WTC11 (cell line): Measurements from ENCODE around the gene C1QTNF8.

Experiments
- CBFB ChIP-seq: sonication (generic); formaldehyde crosslinking; IDR thresholded peaks from 2 replicates; pipeline ENCODE4 v1.8.1; 2022; ENCODE audit warnings: mild to moderate bottlenecking, low read depth, missing genetic modification reagents
- ELF4 ChIP-seq: sonication (generic); formaldehyde crosslinking; IDR thresholded peaks from 2 replicates; pipeline ENCODE4 v1.8.1; 2022; ENCODE audit warnings: low read depth, mild to moderate bottlenecking, moderate library complexity, missing genetic modification reagents
- IRF2 ChIP-seq: sonication (generic); formaldehyde crosslinking; IDR thresholded peaks from 2 replicates; pipeline ENCODE4 v1.8.0; 2022; ENCODE audit warnings: low read depth, missing genetic modification reagents, borderline replicate concordance
- PRRX2 ChIP-seq: fragments of 250-450 bp; sonication (Bioruptor Pico); IDR thresholded peaks from 2 replicates; pipeline ENCODE4 v1.8.0; 2021; ENCODE audit warnings: mild to moderate bottlenecking
- RELA ChIP-seq: sonication (generic); formaldehyde crosslinking; IDR thresholded peaks from 2 replicates; pipeline ENCODE4 v1.8.1; 2022; ENCODE audit warnings: missing genetic modification reagents, mild to moderate bottlenecking, borderline replicate concordance
- TF ChIP-seq, protein P1 (sequence below): sonication (generic); formaldehyde crosslinking; IDR thresholded peaks from 2 replicates; pipeline ENCODE4 v1.8.1; 2022; ENCODE audit warnings: low read depth, mild to moderate bottlenecking, moderate library complexity, missing genetic modification reagents, borderline replicate concordance
- TF ChIP-seq, protein P2 (sequence below): fragments of 200-600 bp; IDR thresholded peaks from 2 replicates; pipeline ENCODE4 v1.8.0; 2022; ENCODE audit warnings: antibody characterized with exemption
- TF ChIP-seq, protein P3 (sequence below): sonication (generic); formaldehyde crosslinking; conservative IDR thresholded peaks from 2 replicates; pipeline ENCODE4 v1.8.1; 2022; ENCODE audit warnings: mild to moderate bottlenecking, missing genetic modification reagents

DNA sequence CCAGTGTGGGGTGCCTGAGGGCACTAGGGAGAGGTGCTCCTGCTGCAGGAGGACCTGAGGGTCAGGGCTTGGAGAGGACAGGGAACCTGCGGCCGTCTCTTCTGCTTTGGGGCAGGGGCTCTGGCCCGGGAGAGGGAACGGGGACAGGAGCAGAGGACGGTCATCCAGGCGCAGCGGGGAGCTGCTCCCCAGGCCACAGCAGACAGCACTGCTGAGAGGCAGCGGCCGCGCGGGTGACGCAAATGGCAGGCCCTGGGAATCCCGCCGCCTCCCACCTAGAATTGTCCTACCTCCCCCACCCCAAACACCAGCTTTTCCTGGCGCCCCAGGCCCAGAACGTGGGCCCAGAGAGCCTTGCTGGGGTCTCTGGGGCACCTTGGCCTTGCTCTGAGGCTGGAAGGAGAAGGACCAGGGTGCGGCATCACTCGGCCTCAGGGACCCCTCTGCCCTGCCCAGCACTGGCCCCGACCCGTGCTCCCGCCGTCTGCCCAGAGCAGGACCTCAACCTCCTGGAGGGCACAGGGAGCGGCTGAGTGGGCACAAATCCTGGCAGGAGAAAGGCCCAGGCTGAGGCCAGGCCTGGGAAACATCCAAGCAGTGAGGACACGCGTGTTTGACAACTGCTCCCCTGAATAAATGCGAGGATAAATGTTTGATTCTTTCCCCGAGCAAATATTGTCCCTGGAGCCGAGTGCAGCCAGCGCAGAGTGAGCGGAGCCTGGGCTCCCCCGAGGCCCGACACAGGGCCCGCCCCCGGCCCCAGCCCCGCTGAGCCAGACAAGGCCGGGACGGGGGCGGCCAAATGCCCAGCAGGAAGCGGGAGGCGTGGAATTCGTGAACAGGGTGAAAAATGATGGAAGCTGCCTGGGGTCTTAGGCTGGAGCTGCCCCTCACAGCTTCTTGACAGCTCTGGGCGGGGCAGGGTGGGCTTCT, 15.0 kb downstream of the C1QTNF8 start:
- TF ChIP-seq ELF4 (CRISPR knock-in tag) (no peak), CBFB (no peak), RELA (CRISPR knock-in tag) (no peak), IRF2 (CRISPR knock-in tag) (no peak), PRRX2 (CRISPR knock-in tag) (no peak)
- TF ChIP-seq, protein P1, sequence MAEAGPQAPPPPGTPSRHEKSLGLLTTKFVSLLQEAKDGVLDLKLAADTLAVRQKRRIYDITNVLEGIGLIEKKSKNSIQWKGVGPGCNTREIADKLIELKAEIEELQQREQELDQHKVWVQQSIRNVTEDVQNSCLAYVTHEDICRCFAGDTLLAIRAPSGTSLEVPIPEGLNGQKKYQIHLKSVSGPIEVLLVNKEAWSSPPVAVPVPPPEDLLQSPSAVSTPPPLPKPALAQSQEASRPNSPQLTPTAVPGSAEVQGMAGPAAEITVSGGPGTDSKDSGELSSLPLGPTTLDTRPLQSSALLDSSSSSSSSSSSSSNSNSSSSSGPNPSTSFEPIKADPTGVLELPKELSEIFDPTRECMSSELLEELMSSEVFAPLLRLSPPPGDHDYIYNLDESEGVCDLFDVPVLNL (CRISPR knock-in tag), result no peak
- TF ChIP-seq, protein P2, sequence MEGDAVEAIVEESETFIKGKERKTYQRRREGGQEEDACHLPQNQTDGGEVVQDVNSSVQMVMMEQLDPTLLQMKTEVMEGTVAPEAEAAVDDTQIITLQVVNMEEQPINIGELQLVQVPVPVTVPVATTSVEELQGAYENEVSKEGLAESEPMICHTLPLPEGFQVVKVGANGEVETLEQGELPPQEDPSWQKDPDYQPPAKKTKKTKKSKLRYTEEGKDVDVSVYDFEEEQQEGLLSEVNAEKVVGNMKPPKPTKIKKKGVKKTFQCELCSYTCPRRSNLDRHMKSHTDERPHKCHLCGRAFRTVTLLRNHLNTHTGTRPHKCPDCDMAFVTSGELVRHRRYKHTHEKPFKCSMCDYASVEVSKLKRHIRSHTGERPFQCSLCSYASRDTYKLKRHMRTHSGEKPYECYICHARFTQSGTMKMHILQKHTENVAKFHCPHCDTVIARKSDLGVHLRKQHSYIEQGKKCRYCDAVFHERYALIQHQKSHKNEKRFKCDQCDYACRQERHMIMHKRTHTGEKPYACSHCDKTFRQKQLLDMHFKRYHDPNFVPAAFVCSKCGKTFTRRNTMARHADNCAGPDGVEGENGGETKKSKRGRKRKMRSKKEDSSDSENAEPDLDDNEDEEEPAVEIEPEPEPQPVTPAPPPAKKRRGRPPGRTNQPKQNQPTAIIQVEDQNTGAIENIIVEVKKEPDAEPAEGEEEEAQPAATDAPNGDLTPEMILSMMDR, result no peak
- TF ChIP-seq, protein P3, sequence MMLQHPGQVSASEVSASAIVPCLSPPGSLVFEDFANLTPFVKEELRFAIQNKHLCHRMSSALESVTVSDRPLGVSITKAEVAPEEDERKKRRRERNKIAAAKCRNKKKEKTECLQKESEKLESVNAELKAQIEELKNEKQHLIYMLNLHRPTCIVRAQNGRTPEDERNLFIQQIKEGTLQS (CRISPR knock-in tag), result no peak
